Neural cell (in vitro differentiated cells): ENCODE results near the gene SLC49A4. TPM values are rescaled to one million over a fixed set of nuclear protein-coding genes. Genes with fewer than 3 reads are reported as not detected.

Source experiments
- H2AFZ ChIP-seq: fragments of 200-600, 300-800 bp; sonication (generic), shearing (Covaris generic); 2 replicates; pipeline ENCODE4 v1.6.0; 2014; ENCODE audit warnings: low read depth, mild to moderate bottlenecking, antibody characterized with exemption, low read length, moderate library complexity
- H3F3A ChIP-seq: fragments of 200-600 bp; shearing (Covaris generic); 2 replicates; pipeline ENCODE4 v1.6.1; 2016; ENCODE audit warnings: mild to moderate bottlenecking, moderate library complexity, mixed read lengths, antibody characterized with exemption, low read length; ENCODE audit not compliant: insufficient read depth, poor library complexity, severe bottlenecking
- H3K27ac ChIP-seq: fragments of 200-600, 300-800 bp; sonication (generic), shearing (Covaris generic); 2 replicates; pipeline ENCODE4 v1.5.1; 2014; ENCODE audit warnings: mild to moderate bottlenecking, low read length, moderate library complexity
- H3K27me3 ChIP-seq: fragments of 300-800, 200-600 bp; sonication (generic), shearing (Covaris generic); 2 replicates; pipeline ENCODE4 v1.6.0; 2014; ENCODE audit warnings: mild to moderate bottlenecking, low read depth, low read length, moderate library complexity; ENCODE audit not compliant: insufficient read depth
- H3K36me3 ChIP-seq: fragments of 300-800, 200-600 bp; sonication (generic), shearing (Covaris generic); 2 replicates; pipeline ENCODE4 v1.5.1; 2014; ENCODE audit warnings: mild to moderate bottlenecking, antibody characterized with exemption, low read length, moderate library complexity; ENCODE audit not compliant: insufficient read depth
- H3K4me2 ChIP-seq: fragments of 300-800, 200-600 bp; sonication (generic), shearing (Covaris generic); 2 replicates; pipeline ENCODE4 v1.6.0; 2014; ENCODE audit warnings: mild to moderate bottlenecking, low read length
- H3K4me3 ChIP-seq: fragments of 300-800, 200-600 bp; sonication (generic), shearing (Covaris generic); 2 replicates; pipeline ENCODE4 v1.5.1; 2014; ENCODE audit warnings: mild to moderate bottlenecking, low read length, moderate library complexity
- H3K79me2 ChIP-seq: fragments of 200-600 bp; shearing (Covaris generic); replicated peaks from 2 replicates; pipeline ENCODE4 v1.6.0; 2014; ENCODE audit warnings: mild to moderate bottlenecking, low read length, moderate library complexity; ENCODE audit not compliant: insufficient read depth
- H3K9ac ChIP-seq: fragments of 300-800, 200-600 bp; sonication (generic), shearing (Covaris generic); 2 replicates; pipeline ENCODE4 v1.6.1; 2016; ENCODE audit warnings: mild to moderate bottlenecking, low read length, mixed read lengths
- H3K9me2 ChIP-seq: fragments of 200-600 bp; shearing (Covaris generic); 2 replicates; pipeline ENCODE4 v1.6.1; 2016; ENCODE audit warnings: mild to moderate bottlenecking, low read length, mixed read lengths; ENCODE audit not compliant: insufficient read depth
- H3K9me3 ChIP-seq: fragments of 200-600, 300-800 bp; sonication (generic), shearing (Covaris generic); 2 replicates; pipeline ENCODE4 v1.6.1; 2016; ENCODE audit warnings: mild to moderate bottlenecking, mixed run types, low read length, moderate library complexity, mixed read lengths
- H4K20me1 ChIP-seq: fragments of 200-600 bp; shearing (Covaris generic); 2 replicates; pipeline ENCODE4 v1.6.1; 2016; ENCODE audit warnings: mild to moderate bottlenecking, mixed run types; ENCODE audit not compliant: insufficient read depth
- EP300 ChIP-seq: fragments of 450-650 bp; conservative IDR thresholded peaks from 2 replicates; pipeline ENCODE4 v1.6.1; 2014; ENCODE audit warnings: antibody characterized with exemption, mild to moderate bottlenecking, moderate library complexity; ENCODE audit not compliant: poor library complexity, severe bottlenecking
- EZH2 ChIP-seq: fragments of 200-600, 300-800 bp; shearing (Covaris generic), sonication (generic); IDR thresholded peaks from 2 replicates; pipeline ENCODE4 v1.6.1; 2014; ENCODE audit warnings: antibody characterized with exemption, low read length, borderline replicate concordance, mild to moderate bottlenecking; ENCODE audit not compliant: insufficient read depth, poor library complexity, severe bottlenecking
- MXI1 ChIP-seq: fragments of 450-650 bp; conservative IDR thresholded peaks from 2 replicates; pipeline ENCODE4 v1.6.1; 2014; ENCODE audit warnings: antibody characterized with exemption, mild to moderate bottlenecking; ENCODE audit not compliant: poor library complexity, severe bottlenecking
- POLR2AphosphoS5 ChIP-seq: IDR thresholded peaks from 2 replicates; pipeline ENCODE4 v1.6.1; 2012
- RAD21 ChIP-seq: fragments of 450-650 bp; conservative IDR thresholded peaks from 2 replicates; pipeline ENCODE4 v1.6.1; 2014; ENCODE audit warnings: antibody characterized with exemption, mild to moderate bottlenecking, moderate library complexity
- SMC3 ChIP-seq: fragments of 450-650 bp; conservative IDR thresholded peaks from 2 replicates; pipeline ENCODE4 v1.6.1; 2014; ENCODE audit warnings: antibody characterized with exemption, mild to moderate bottlenecking, moderate library complexity; ENCODE audit not compliant: poor library complexity
- TAF1 ChIP-seq: IDR thresholded peaks from 2 replicates; pipeline ENCODE4 v1.6.1; 2012; ENCODE audit warnings: low read depth
- polyA plus RNA-seq: library from polyadenylated mRNA; depleted of rRNA; stranded (reverse); fragments of >200 nt; gene quantifications from 2 replicates; pipeline ENCODE4 v1.2.3, GENCODE V29; 2014
- TF ChIP-seq, protein P1 (sequence below): IDR thresholded peaks from 2 replicates; pipeline ENCODE4 v1.6.1; 2012; ENCODE audit warnings: borderline replicate concordance
- TF ChIP-seq, protein P2 (sequence below): fragments of 450-650 bp; IDR thresholded peaks from 2 replicates; pipeline ENCODE4 v1.5.1; 2014; ENCODE audit warnings: antibody characterized with exemption, mild to moderate bottlenecking, moderate library complexity; ENCODE audit not compliant: poor library complexity, severe bottlenecking

SLC49A4 gene
- polyA plus RNA-seq, 1 donor from 2014 or later, result 16.2 TPM

DNA sequence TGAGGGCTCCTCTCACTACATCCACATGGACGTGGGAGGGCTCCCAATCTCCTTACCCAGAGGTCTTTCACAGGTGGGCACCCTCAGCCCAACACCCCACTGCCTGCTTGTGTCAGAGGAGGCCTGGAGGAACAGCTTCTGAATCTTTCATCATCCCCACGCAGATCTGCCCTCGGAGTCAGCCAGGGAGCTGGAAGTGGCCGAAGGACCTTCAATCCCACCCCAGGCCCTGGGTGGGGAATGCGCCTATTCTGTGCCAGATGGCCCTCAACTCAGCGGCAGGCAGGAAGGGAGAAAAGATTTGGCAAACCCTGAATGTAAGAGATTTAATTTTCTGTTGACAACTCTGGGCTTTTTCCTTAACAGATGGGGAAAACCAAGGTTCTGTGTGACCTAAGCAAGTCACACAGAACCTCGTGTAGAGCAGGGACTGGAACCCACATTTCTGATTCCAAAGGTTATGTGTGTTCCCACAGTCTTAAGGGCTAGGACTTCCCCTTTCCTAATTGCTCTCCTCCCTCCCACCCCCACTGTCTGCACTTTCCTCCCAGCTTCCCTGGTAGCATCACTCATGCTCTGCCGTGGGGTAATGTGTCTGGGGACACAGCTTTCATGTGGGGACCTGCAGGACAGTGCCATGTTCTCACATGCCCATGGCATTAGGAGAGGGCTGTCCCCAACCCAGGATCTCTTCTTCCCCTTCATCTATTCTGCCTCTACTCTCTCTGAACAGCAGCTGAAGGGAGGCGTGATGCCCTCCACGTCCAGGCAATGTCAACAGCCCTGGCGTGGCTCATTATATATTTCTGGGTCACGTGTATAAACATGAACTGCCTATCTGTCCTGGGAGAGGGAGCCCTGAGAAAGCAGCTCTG is 134.6 kb downstream of the SLC49A4 start:
- Histone ChIP-seq H3K79me2 (no peaks in the 10 kb centered on the region), H3K9ac (no peak overlapping the region), H3F3A (no peaks in the 10 kb centered on the region), H3K9me3 (no peaks in the 10 kb centered on the region), H2AFZ (no peak overlapping the region), H3K36me3 (no peaks in the 10 kb centered on the region), H3K4me3 (no peak overlapping the region), H4K20me1 (no peaks in the 10 kb centered on the region), H3K9me2 (no peaks in the 10 kb centered on the region), H3K27me3 (no peaks in the 10 kb centered on the region), H3K4me2 (no peak overlapping the region), H3K27ac (no peak overlapping the region)
- TF ChIP-seq RAD21 (no peak), POLR2AphosphoS5 (no peak), MXI1 (no peak), EP300 (no peak), EZH2 (no peak), TAF1 (no peak), SMC3 (no peak)
- TF ChIP-seq, protein P1, sequence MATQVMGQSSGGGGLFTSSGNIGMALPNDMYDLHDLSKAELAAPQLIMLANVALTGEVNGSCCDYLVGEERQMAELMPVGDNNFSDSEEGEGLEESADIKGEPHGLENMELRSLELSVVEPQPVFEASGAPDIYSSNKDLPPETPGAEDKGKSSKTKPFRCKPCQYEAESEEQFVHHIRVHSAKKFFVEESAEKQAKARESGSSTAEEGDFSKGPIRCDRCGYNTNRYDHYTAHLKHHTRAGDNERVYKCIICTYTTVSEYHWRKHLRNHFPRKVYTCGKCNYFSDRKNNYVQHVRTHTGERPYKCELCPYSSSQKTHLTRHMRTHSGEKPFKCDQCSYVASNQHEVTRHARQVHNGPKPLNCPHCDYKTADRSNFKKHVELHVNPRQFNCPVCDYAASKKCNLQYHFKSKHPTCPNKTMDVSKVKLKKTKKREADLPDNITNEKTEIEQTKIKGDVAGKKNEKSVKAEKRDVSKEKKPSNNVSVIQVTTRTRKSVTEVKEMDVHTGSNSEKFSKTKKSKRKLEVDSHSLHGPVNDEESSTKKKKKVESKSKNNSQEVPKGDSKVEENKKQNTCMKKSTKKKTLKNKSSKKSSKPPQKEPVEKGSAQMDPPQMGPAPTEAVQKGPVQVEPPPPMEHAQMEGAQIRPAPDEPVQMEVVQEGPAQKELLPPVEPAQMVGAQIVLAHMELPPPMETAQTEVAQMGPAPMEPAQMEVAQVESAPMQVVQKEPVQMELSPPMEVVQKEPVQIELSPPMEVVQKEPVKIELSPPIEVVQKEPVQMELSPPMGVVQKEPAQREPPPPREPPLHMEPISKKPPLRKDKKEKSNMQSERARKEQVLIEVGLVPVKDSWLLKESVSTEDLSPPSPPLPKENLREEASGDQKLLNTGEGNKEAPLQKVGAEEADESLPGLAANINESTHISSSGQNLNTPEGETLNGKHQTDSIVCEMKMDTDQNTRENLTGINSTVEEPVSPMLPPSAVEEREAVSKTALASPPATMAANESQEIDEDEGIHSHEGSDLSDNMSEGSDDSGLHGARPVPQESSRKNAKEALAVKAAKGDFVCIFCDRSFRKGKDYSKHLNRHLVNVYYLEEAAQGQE, result no peak
- TF ChIP-seq, protein P2, sequence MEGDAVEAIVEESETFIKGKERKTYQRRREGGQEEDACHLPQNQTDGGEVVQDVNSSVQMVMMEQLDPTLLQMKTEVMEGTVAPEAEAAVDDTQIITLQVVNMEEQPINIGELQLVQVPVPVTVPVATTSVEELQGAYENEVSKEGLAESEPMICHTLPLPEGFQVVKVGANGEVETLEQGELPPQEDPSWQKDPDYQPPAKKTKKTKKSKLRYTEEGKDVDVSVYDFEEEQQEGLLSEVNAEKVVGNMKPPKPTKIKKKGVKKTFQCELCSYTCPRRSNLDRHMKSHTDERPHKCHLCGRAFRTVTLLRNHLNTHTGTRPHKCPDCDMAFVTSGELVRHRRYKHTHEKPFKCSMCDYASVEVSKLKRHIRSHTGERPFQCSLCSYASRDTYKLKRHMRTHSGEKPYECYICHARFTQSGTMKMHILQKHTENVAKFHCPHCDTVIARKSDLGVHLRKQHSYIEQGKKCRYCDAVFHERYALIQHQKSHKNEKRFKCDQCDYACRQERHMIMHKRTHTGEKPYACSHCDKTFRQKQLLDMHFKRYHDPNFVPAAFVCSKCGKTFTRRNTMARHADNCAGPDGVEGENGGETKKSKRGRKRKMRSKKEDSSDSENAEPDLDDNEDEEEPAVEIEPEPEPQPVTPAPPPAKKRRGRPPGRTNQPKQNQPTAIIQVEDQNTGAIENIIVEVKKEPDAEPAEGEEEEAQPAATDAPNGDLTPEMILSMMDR, result no peak

DNA sequence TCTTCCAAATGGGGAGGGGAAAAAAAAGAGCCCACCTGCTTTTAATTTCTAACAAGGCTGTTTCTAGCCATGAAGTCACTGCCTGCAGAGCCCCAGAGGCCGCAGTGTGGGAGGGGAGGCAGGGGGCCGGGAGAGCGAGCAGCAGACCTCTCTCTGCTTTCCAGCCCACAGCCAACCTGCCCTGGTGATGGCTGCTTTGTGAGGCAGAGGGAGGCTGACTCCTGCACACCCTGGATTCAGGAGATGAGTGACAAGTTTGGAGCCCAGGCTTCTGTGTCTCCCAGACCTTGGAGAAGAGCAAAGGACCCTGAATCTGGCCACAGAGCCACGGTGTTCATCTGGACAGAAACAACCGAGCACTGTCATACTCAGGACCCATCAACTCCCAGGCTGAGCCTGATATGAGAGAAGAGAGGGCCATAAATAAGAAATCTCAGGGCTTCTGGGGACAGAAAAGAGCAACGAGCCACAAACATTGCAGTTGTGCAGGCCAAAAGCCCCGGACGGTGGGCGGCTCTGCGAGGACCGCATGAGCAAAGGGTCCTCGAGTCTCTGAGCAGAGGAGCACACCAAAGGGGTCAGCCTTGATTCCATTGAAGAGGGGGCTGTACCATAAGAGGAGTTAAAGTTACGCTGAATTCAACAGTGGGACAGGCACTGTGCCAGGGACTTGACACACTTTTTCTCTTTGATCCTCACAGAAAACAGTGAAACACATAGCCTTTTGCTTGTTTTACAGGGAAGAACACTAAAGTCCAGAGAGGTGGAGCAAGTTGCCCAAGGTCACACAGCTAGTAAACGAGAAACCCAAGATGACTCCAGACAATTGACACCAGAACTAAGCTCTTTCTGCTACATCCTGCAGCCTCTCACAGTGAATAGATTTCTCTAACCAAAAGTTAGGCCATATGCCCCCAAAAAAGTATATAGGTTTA is 135.5 kb downstream of the SLC49A4 start:
- Histone ChIP-seq H3F3A (no peaks in the 10 kb centered on the region), H3K9me3 (no peaks in the 10 kb centered on the region), H4K20me1 (no peaks in the 10 kb centered on the region), H3K27ac (no peak overlapping the region), H2AFZ (no peak overlapping the region), H3K27me3 (no peaks in the 10 kb centered on the region), H3K4me3 (no peak overlapping the region), H3K9ac (no peak overlapping the region), H3K4me2 (no peak overlapping the region), H3K79me2 (no peaks in the 10 kb centered on the region), H3K36me3 (no peaks in the 10 kb centered on the region), H3K9me2 (no peaks in the 10 kb centered on the region)
- TF ChIP-seq, protein P1, result no peak
- TF ChIP-seq TAF1, result no peak
- no peak for TF ChIP-seq POLR2AphosphoS5
- TF ChIP-seq EP300, result no peak
- no peak for TF ChIP-seq SMC3
- TF ChIP-seq, protein P2, result no peak
- no peak for TF ChIP-seq EZH2
- TF ChIP-seq MXI1, result no peak
- TF ChIP-seq RAD21, result no peak
